GM12892 (cell line): ENCODE data around the gene CLEC4C.

ENCODE experiments used
- POLR2A ChIP-seq: IDR thresholded peaks from 2 replicates; pipeline ENCODE4 v1.6.1; 2011; ENCODE audit warnings: low read depth, low read length, control low read depth
- POLR2AphosphoS5 ChIP-seq: IDR thresholded peaks from 2 replicates; pipeline ENCODE4 v1.6.1; 2011; ENCODE audit warnings: low read depth, low read length, control low read depth

DNA sequence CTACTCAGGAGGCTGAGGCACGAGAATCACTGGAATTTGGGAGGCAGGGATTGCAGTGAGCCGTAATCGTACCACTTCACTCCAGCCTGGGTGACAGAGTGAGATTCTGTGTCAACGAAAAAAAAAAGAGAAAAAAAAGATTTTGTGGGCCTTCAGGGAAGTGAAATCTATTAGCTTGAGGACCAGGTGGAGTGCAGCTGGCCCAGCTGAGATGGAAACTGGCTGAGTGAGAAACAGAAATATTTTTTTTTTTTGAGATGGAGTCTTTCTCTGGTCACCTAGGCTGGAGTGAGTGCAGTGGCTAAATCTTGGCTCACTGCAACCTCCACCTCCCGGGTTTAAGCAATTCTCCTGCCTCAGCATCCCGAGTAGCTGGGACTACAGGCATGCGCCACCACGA is 2.3 kb upstream of the CLEC4C start:
- TF ChIP-seq POLR2A = no peak
- no peak for TF ChIP-seq POLR2AphosphoS5
